Measurements from ENCODE around the gene ANKRD44.
A peak's percentile ranks its signal among the peaks of the same experiment; 100 is the strongest.
"Not testable (repeated sequence)": the region's sequence is repeated elsewhere in the genome, so short reads cannot be mapped to it uniquely, and the experiment has no call there.

The ANKRD44 gene

DNA sequence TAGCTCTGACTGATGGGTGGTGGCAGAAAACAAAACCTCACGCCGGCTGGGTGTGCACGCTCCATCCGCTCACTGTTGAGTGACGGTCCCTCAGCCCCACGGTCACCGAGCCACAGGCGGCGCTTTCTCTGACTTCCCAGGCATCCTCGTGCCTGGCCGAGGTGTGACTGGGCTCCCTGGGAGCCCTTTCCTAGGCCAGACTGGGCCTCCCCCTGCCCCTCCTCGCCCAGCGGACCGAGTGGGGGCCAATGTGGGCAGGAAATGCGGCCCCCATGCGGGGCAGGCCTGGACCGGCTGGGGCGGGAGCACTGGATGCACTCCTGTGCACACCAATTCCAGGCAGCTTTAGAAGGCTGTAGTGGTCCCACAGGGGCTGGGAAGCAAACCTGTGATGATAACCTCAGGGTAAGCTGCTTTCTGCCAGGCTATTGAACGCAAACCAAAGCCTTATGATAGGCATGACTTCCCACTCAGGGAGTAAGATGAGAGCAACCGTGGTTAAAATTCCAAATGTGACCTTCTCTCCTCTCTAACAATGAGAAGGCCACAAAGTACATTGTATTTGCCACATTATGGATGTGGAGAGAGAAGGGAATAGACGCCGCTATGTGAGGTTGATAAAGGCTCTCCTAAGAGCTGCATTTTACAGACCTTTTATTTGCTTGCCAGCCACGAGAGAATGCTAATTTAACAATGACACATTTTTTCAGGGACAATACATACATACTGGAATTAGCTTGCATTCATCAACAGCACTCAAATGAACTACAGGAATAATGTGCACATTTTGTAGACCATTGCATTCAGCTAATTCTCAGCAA, 300.2 kb downstream of the ANKRD44 start:
- DNase-seq: no peak

DNA sequence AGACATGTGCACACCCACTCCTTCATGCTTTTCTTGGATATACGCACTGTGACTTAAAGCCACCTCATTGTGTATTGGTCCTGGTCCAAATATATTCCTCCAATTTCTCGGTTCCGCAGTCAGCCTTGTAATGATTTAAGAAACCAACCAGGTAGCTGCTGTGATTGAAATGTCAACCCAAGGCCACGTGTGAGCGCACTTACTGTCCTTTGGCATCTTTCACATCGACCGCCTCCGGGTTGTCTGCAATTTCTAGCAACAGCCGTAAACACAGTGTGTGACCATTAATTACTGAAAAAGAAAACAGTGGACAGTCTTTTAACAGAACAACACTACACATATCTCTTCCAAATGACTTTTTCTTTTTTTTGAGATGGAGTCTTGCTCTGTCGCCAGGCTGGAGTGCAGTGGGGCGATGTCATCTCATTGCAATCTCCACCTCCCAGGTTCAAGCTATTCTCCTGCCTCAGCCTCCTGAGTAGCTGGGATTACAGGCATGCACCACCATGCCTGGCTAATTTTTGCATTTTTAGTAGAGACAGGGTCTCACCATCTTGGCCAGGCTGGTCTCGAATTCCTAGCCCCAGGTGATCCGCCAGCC, 301.7 kb downstream of the ANKRD44 start:
- DNase-seq: not testable (repeated sequence)

- no peak for DNase-seq
Measured at GRCh38 chr2:197007716-197008628, 302.6 kb downstream of the ANKRD44 start.

DNA sequence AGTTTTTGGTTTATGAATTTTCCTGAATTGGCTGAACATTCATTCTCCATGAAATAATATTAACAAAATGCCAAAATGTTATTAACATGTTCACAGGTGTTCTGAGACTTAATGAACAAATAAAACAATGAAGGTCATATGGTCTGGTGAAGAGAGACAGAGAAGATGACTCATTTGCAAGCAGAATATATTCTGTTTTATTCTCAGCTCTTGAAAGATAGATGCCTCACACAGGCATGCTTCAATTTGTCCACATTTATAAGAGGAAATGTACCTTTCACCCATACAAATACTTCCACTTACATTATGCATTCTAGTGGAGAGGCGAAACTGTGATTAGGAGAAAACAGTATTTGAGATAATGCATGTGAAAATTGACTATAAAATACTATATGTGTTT, 308.7 kb downstream of the ANKRD44 start:
- no peak for DNase-seq

DNA sequence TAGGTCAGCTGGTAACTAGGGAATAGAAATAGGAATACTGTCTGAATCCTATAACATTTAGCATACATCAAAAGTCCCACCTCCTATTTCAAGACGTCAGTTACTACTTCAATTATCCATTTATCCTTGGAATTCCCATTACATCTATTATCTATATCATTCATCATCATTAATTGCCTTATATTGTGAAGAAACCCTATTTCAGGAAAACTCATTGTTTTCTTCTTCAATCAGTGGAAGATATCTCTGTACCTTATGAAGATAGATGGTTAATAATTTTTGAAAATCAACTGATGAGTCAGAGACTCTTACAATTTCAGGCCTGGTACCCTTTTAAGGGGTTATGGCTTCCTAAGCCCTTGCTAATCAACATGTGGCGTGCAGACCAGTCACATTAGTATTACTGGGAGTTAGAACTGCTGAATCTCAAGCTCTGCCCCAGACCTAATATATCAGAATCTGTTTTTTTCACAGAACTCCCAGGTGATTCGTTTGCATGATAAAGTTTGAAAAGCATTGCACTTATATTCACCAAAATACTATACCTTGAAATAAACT, 314.7 kb downstream of the ANKRD44 start:
- DNase-seq: no peak

- DNase-seq: no peak
Measured at GRCh38 chr2:196994764-196995163, 315.8 kb downstream of the ANKRD44 start.

- no peak for DNase-seq
Measured at GRCh38 chr2:196993617-196994016, 317.0 kb downstream of the ANKRD44 start.

DNA sequence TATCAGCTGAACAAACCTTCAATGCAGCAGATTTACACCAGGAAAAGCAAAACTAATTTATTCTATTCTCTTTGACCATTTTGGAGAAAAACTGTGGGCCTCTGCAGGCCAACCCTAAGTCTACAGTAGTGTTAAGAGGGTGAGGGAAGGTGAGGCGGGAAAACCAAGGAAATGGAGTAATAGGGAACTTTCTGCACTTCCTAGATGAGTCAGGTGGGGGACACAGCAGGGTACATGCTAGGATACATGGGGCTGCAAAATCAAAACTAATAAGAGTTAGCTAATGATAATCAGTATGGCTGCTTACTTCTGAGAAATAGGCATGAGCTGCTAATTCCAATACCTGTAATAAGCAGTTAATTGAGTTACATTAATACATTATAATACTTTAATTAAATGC, 318.1 kb downstream of the ANKRD44 start:
- DNase-seq: no peak

DNA sequence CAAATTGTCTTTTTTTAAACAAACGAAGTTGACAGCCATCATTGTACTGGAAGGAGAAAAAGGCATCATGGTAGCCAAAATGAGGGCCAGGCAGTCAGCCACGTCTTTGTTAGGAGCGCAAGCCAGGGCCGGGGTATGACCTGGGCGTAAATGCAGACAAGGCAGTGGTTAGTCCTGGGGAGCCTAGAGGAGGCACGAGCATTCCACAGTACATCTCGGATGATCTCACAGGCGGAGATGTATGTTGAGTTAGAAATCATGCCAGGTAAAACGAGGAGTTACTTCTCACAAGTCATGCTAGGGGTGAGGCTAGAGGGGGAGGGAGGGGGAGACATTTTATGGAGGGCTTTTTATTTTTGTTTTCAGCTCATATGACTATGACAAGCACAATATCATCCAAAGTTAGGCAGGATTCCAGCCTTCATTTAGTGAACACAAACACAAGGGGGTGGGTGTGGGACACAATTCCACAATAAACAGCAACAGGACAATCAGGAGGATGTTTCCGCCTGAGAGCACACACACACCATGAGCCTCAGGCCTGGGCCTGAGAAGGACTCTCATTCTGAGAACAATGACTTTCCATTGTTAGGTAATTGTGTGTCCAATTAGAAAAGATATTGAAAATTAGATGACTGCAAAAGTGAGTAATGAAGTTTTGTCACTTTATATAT, 319.7 kb downstream of the ANKRD44 start:
- DNase-seq: peak; percentile 10

DNA sequence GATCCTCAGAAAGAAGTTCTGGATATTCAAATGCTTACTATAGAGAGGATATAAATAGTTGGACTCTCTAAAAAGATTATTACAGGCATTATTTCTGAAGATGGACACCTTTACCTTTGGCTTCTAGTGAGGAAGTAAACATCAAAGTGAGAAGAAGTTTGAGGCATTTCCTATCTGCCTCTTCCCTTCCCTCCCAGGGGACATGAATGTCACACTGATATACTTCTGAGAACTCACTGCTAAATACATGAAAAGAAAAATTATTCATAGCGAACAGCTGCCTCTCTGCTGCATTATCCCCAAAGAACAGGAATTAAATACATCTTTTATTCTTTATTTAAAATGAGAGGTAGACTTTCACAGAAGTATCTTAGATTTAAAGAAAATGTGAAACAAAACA, 320.5 kb downstream of the ANKRD44 start:
- DNase-seq: no peak

- no peak for DNase-seq
Measured at GRCh38 chr2:196989496-196989895, 321.1 kb downstream of the ANKRD44 start.

DNA sequence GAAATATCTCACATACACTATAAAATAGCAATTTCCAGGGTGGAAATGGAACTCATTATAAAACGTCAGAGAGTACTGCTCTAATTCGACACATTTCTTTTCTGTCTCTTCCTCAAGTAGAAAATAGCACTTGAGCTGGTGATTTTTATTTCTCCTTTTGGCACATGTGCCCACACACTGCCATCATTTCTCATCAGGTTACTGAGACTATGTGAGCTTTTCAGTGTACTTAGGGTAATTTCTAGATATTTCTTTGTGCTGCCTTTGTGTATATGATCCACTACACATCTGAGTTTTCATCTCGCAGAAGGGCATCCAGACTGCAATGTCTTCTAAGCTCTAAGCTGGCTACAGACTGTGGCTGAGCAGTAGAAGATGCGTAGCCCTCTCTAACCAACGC, 321.9 kb downstream of the ANKRD44 start:
- DNase-seq: peak; percentile 8

DNA sequence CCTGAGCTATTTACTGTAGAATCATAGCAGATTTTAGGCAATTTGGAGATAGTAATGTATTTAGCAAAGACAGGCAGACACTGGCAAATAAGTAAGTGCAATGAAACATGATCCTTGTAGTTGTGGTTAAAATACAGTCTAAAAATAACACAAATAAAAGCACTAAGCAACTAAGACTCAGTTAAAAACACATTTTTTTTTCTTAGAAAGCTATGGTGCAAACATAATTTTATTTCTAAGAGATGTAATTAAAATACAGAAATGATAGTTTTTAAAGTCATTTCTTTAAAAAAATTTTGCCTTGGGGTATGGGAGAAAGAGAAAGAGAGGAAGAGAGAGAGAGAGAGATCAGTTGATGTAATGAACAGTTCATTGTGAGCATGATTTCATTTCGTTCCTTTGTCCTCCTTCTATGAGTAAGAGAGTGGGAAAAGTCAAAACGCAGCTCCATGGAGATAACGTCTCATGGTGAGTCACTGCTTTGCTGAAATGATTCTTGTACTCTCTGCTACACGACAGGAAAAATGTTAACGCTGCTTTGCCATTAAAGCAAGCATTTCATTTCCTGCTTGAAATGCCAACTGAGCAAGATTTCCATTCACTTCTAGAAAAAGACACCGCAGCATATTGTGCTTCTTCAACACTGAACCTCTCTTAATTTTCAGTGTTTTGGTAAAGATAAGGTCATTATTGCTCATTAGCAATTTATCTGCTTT, 322.8 kb downstream of the ANKRD44 start:
- peak; percentile 94 for DNase-seq

DNA sequence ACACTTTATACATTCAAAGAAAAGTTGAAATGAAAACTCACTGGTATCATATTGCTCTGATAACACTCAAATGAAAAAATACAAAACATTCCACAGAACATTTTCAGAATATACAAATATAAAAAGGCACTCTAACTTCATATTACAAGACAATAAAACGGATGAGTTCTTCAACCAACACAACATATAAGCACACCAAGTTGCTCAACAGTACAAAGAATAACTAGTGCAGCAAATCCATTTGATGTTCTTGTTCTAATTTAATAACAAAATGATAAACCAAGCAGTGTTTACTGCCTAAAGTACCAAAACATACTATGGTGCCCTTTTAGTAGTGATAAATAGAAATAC, 323.3 kb downstream of the ANKRD44 start:
- DNase-seq: no peak

DNA sequence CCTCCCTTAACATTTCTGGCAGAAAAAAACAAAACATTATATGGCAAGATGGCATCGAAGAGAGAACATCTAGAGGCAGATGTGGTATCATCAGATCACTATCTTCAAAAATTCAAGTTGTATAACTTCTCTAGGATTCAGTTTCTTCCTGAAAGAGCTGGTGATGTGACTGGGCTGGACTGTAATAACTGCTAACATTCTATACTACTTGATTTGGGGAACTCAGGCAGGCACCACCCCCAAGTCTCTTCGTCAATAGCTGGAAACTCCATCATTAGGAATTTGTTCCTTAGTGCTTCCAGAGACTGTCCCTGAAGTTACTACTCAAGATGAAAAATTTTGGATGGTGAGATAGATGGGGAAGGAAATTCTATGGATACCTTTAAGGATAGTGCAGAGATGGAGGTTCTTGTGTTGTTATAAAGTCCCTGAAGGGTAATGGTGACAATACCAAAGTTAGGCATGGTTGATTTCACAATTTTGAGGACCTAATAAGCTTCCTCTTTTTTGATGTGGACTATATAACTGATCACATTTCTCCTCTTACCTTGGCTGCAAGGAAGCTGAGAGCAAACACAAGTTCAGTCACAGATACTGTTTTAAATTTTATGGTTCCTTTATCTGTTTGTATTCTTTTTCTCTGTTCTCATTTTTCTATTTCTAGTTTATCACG, 324.9 kb downstream of the ANKRD44 start:
- DNase-seq: no peak

DNA sequence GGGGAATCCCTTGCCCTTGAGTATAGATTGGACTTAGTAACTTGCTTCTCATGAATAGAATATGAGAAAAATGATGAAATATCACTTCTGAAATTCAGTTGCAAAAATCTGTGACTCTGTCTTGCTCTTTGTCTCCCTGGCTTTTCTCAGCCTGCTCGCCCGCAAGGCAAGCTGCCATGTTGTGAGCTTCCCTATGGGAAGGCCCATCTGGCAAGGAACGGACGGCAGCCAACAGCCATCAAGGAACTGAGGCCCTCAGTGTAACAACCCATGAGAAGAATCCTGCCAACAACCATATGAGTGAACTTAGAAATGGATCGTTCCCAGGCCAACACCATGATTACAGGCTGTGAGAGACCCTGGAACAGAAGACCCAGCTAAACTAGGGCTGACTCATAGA, 325.7 kb downstream of the ANKRD44 start:
- no peak for DNase-seq

GRCh38 chr2:196983934-196984333, 326.6 kb downstream of the ANKRD44 start:
- DNase-seq: no peak

DNA sequence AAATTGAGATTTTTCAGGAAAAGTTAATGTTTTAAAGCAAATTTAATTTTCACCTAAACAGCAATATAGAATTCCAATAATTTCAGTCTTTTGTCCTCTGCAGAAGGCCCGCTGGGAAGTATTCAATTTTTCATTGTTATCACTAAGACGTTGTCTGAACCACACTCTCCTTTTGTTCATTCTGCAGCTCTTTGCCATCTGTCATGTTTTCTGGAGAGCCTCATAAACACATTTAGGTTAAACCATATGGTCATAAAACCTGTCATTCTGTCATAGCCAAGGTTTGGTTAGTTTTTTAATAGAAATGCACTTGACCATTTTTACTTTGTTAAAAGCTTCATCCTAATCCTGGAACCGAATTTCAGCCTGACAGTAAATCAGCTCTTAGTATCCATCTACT, 330.1 kb downstream of the ANKRD44 start:
- peak; percentile 60 for DNase-seq

DNA sequence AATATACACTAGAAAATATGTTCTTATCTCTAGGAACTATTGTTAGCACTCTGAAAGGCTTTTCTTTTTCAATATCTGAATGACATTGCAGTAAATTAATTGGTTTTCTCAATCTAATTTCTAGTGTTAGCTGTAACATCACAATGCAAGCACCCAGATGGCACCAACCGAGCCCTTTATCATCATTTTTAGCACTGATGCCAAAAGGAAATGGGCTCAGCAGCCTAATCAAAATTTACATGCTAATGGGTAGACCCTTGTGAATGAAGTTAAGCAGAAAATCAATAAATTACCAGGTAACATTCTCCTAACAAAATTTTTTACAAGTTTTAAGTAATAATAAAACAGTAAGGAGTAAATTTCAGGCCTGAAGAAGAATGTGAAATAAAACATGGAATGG, 330.6 kb downstream of the ANKRD44 start:
- DNase-seq: peak; percentile 30

DNA sequence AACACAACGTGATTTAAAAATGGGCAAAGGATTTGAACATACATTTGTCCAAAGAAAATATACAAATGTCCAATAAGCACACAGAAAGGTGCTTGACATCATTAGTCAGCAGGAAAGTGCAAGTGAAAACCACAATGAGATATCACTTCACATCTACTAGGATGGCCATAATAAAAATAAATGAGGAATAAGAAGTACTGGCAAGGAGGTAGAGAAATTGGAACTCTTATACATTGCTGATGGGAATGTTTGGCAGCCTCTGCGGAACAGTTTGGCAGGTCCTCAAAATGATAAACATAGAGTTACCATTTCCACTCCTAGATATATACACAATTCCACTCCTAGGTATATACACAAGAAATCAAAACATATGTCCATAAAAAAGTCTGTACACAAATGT, 333.1 kb downstream of the ANKRD44 start:
- no peak for DNase-seq

GRCh38 chr2:196974970-196975369, 335.6 kb downstream of the ANKRD44 start:
- no peak for DNase-seq
